ENCODE data around the gene ZDHHC14. TPM values are rescaled to one million over a fixed set of nuclear protein-coding genes. Genes with fewer than 3 reads are reported as not detected.

The ZDHHC14 gene
- total and polyA plus RNA-seq, 2 experiments from 2014 or later: 3.0 to 7.4 TPM

- Mint-ChIP-seq H3K27ac (no peak overlapping the region), H3K4me1 (no peaks in the 10 kb centered on the region; the same call in 2 of the 3 replicates), H3K36me3 (ENCODE audit: low read depth) (no peaks in the 10 kb centered on the region), H3K4me3 (no peak overlapping the region), H3K27me3 (ENCODE audit: insufficient read depth, low read depth, poor library complexity) (peaks cover 3% of the 10 kb centered on the region), H3K9me3 (no peaks in the 10 kb centered on the region)
- TF ChIP-seq ZNF331 (CRISPR knock-in tag; IDR thresholded peaks at IDR 0.05; ENCODE audit: low read depth) (no peak), EZH2phosphoT487 (IDR thresholded peaks at IDR 0.05; ENCODE audit: unreplicated experiment) (no peak), NANOG (IDR thresholded peaks at IDR 0.05; ENCODE audit: borderline replicate concordance) (no peak), EZH2 (IDR thresholded peaks at IDR 0.05; ENCODE audit: low read depth, unreplicated experiment) (no peak), REST (IDR thresholded peaks at IDR 0.05; ENCODE audit: unreplicated experiment) (no peak), STAT1 (IDR thresholded peaks at IDR 0.05; ENCODE audit: unreplicated experiment) (no peak), ZNF462 (CRISPR knock-in tag; IDR thresholded peaks at IDR 0.05) (no peak), ZNF114 (CRISPR knock-in tag; IDR thresholded peaks at IDR 0.05) (no peak), POLR2AphosphoS5 (IDR thresholded peaks at IDR 0.05; ENCODE audit: low read depth) (no peak), CREB1 (CRISPR knock-in tag; IDR thresholded peaks at IDR 0.05; ENCODE audit: low read depth) (no peak), JUNB (IDR thresholded peaks at IDR 0.05; ENCODE audit: unreplicated experiment) (no peak)
- TF ChIP-seq, protein P1, sequence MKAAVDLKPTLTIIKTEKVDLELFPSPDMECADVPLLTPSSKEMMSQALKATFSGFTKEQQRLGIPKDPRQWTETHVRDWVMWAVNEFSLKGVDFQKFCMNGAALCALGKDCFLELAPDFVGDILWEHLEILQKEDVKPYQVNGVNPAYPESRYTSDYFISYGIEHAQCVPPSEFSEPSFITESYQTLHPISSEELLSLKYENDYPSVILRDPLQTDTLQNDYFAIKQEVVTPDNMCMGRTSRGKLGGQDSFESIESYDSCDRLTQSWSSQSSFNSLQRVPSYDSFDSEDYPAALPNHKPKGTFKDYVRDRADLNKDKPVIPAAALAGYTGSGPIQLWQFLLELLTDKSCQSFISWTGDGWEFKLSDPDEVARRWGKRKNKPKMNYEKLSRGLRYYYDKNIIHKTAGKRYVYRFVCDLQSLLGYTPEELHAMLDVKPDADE (IDR thresholded peaks at IDR 0.05): no peak
- TF ChIP-seq, protein P2, sequence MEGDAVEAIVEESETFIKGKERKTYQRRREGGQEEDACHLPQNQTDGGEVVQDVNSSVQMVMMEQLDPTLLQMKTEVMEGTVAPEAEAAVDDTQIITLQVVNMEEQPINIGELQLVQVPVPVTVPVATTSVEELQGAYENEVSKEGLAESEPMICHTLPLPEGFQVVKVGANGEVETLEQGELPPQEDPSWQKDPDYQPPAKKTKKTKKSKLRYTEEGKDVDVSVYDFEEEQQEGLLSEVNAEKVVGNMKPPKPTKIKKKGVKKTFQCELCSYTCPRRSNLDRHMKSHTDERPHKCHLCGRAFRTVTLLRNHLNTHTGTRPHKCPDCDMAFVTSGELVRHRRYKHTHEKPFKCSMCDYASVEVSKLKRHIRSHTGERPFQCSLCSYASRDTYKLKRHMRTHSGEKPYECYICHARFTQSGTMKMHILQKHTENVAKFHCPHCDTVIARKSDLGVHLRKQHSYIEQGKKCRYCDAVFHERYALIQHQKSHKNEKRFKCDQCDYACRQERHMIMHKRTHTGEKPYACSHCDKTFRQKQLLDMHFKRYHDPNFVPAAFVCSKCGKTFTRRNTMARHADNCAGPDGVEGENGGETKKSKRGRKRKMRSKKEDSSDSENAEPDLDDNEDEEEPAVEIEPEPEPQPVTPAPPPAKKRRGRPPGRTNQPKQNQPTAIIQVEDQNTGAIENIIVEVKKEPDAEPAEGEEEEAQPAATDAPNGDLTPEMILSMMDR (conservative IDR thresholded peaks at IDR 0.05; ENCODE audit: low read depth in 2 of 2): no peak
- Histone ChIP-seq H3K36me3 (ENCODE audit: insufficient read depth) (no peaks in the 10 kb centered on the region), H3K4me1 (ENCODE audit: insufficient read depth) (no peaks in the 10 kb centered on the region), H3K79me2 (replicated peaks; ENCODE audit: insufficient read depth) (no peaks in the 10 kb centered on the region), H4K20me1 (replicated peaks; ENCODE audit: insufficient read depth) (no peaks in the 10 kb centered on the region), H3K4me2 (no peak overlapping the region), H2AFZ (no peak overlapping the region), H3K4me3 (no peak overlapping the region), H3K27me3 (ENCODE audit: insufficient read depth) (no peaks in the 10 kb centered on the region), H3K27ac (ENCODE audit: low read depth) (no peak overlapping the region), H3F3A (replicated peaks; ENCODE audit: low read depth) (no peaks in the 10 kb centered on the region), H3K9me2 (ENCODE audit: insufficient read depth) (no peaks in the 10 kb centered on the region)
- DNase-seq (ENCODE audit: low spot score) (no peak), ATAC-seq (no peak)
These were observed 274.1 kb downstream of the ZDHHC14 start for GRCh38 chr6:157655139-157655538.
